HepG2 (cell line): Measurements from ENCODE around the gene HBEGF. TPM values are rescaled to one million over a fixed set of nuclear protein-coding genes. Genes with fewer than 3 reads are reported as not detected.

Source experiments
- CAMTA2 ChIP-seq: sonication (generic); formaldehyde crosslinking; IDR thresholded peaks from 2 replicates; pipeline ENCODE4 v1.4.0; 2020; ENCODE audit warnings: mild to moderate bottlenecking, missing genetic modification reagents, borderline replicate concordance
- FLYWCH1 ChIP-seq: sonication (generic); formaldehyde crosslinking; IDR thresholded peaks from 2 replicates; pipeline ENCODE4 v1.8.1; 2023; ENCODE audit warnings: mild to moderate bottlenecking, missing genetic modification reagents
- HMG20A ChIP-seq: IDR thresholded peaks from 2 replicates; pipeline ENCODE4 v1.6.1; 2016; ENCODE audit warnings: borderline replicate concordance
- MAFK ChIP-seq, 2 experiments: IDR thresholded peaks in 1 of 2; conservative IDR thresholded peaks in 1 of 2; 2 replicates each; pipeline ENCODE4 v1.6.1; 2011; ENCODE audit warnings: improper control_type of control experiment in 2 of 2, low read length in 2 of 2
- PAXIP1 ChIP-seq: sonication (generic); formaldehyde crosslinking; conservative IDR thresholded peaks from 2 replicates; pipeline ENCODE4 v1.4.0; 2020; ENCODE audit warnings: mild to moderate bottlenecking, missing genetic modification reagents, moderate library complexity
- ZBTB40 ChIP-seq, 2 experiments: fragments of 450-650 bp in 1 of 2; sonication (generic) in 1 of 2; formaldehyde crosslinking in 1 of 2; IDR thresholded peaks; 2 replicates each; pipeline versions ENCODE4 v1.6.1 to v1.8.0; 2016 to 2022; ENCODE audit warnings: antibody characterized with exemption in 1 of 2, mild to moderate bottlenecking in 1 of 2, missing genetic modification reagents in 1 of 2
- ZBTB44 ChIP-seq: sonication (generic); formaldehyde crosslinking; IDR thresholded peaks from 2 replicates; pipeline ENCODE4 v1.4.0; 2020; ENCODE audit warnings: missing genetic modification reagents
- ZFP41 ChIP-seq: sonication (generic); formaldehyde crosslinking; IDR thresholded peaks from 2 replicates; pipeline ENCODE4 v1.4.0; 2020; ENCODE audit warnings: mild to moderate bottlenecking, missing genetic modification reagents, borderline replicate concordance
- ZNF775 ChIP-seq: sonication (generic); formaldehyde crosslinking; IDR thresholded peaks from 2 replicates; pipeline ENCODE4 v1.4.0; 2020; ENCODE audit warnings: missing genetic modification reagents, mild to moderate bottlenecking, moderate library complexity, borderline replicate concordance
- polyA plus RNA-seq, 8 experiments: library from polyadenylated mRNA; depleted of rRNA in 3 of 8; stranded (reverse) in 7 of 8; unstranded in 1 of 8; fragments of >200 nt; fragmentation: Illumina TruSeq in 4 of 8; extraction: Trizol in 4 of 8; gene quantifications; 2 replicates each; pipeline versions ENCODE4 v1.2.1 to v1.2.3, GENCODE V29; 2011 to 2016; ENCODE audit warnings: low read depth in 4 of 8, missing spikeins in 1 of 8, mixed read lengths in 1 of 8; ENCODE audit not compliant: insufficient read depth in 1 of 8
- total RNA-seq, 5 experiments: library from RNA; depleted of rRNA; stranded (reverse); fragments of >200 nt; fragmentation: Illumina TruSeq; extraction: Trizol; gene quantifications; 2 replicates each; pipeline ENCODE4 v1.2.3, GENCODE V29; 2016; ENCODE audit warnings: low read depth in 1 of 5
- TF ChIP-seq, protein P1 (sequence below): sonication (generic); formaldehyde crosslinking; IDR thresholded peaks from 2 replicates; pipeline ENCODE4 v1.5.1; 2020; ENCODE audit warnings: missing genetic modification reagents, mild to moderate bottlenecking, borderline replicate concordance
- TF ChIP-seq, protein P2 (sequence below): IDR thresholded peaks from 2 replicates; pipeline ENCODE4 v1.6.1; 2016

Gene HBEGF
- total and polyA plus RNA-seq, 2 of the 13 experiments (the other 11 are each of a cell fraction or from before 2014, with no cell fraction given): 1.7 to 5.0 TPM

DNA sequence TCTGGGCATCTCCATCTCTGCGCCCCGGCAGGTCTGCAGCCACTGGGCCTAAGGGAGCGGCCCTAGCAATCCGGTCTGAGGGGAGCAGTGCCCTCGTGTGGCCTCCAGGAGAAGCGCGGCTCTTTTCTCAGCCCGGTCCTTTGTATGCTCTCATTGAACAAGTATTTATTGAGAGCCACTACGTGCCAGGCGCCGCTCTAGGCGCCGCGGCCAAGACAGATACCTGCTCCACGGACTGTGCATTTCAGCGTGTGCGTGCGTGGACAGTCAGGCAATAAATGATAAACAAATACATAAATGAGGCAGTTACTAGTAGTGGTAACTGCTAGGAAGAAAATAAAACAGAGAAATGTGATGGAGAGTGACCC, 11.3 kb upstream of the HBEGF start (continued):
- TF ChIP-seq ZBTB40 (IDR thresholded peaks at IDR 0.05): no peak
- peak; percentile 83 for TF ChIP-seq ZBTB40 (CRISPR knock-in tag; IDR thresholded peaks at IDR 0.05)
- TF ChIP-seq, protein P1, sequence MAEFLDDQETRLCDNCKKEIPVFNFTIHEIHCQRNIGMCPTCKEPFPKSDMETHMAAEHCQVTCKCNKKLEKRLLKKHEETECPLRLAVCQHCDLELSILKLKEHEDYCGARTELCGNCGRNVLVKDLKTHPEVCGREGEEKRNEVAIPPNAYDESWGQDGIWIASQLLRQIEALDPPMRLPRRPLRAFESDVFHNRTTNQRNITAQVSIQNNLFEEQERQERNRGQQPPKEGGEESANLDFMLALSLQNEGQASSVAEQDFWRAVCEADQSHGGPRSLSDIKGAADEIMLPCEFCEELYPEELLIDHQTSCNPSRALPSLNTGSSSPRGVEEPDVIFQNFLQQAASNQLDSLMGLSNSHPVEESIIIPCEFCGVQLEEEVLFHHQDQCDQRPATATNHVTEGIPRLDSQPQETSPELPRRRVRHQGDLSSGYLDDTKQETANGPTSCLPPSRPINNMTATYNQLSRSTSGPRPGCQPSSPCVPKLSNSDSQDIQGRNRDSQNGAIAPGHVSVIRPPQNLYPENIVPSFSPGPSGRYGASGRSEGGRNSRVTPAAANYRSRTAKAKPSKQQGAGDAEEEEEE (CRISPR knock-in tag): no peak
- no peak for TF ChIP-seq ZBTB44
- TF ChIP-seq CAMTA2: no peak
- TF ChIP-seq, protein P2, sequence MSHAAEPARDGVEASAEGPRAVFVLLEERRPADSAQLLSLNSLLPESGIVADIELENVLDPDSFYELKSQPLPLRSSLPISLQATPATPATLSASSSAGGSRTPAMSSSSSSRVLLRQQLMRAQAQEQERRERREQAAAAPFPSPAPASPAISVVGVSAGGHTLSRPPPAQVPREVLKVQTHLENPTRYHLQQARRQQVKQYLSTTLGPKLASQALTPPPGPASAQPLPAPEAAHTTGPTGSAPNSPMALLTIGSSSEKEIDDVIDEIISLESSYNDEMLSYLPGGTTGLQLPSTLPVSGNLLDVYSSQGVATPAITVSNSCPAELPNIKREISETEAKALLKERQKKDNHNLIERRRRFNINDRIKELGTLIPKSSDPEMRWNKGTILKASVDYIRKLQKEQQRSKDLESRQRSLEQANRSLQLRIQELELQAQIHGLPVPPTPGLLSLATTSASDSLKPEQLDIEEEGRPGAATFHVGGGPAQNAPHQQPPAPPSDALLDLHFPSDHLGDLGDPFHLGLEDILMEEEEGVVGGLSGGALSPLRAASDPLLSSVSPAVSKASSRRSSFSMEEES (CRISPR knock-in tag): peak; percentile 14; the same call in 1 of the 2 replicates
- no peak for TF ChIP-seq ZNF775 (CRISPR knock-in tag)
- TF ChIP-seq ZFP41 (CRISPR knock-in tag): no peak
- TF ChIP-seq FLYWCH1 (CRISPR knock-in tag): no peak
- no peak for TF ChIP-seq MAFK (conservative IDR thresholded peaks at IDR 0.05 in 1 of 2, IDR thresholded peaks at IDR 0.05 in 1 of 2; ENCODE audit: low read length in 2 of 2)
- TF ChIP-seq PAXIP1: no peak
- TF ChIP-seq HMG20A (CRISPR knock-in tag): peak; percentile 19; the same call in 1 of the 2 replicates
